ENCODE data around the gene XRN2.

XRN2 gene

DNA sequence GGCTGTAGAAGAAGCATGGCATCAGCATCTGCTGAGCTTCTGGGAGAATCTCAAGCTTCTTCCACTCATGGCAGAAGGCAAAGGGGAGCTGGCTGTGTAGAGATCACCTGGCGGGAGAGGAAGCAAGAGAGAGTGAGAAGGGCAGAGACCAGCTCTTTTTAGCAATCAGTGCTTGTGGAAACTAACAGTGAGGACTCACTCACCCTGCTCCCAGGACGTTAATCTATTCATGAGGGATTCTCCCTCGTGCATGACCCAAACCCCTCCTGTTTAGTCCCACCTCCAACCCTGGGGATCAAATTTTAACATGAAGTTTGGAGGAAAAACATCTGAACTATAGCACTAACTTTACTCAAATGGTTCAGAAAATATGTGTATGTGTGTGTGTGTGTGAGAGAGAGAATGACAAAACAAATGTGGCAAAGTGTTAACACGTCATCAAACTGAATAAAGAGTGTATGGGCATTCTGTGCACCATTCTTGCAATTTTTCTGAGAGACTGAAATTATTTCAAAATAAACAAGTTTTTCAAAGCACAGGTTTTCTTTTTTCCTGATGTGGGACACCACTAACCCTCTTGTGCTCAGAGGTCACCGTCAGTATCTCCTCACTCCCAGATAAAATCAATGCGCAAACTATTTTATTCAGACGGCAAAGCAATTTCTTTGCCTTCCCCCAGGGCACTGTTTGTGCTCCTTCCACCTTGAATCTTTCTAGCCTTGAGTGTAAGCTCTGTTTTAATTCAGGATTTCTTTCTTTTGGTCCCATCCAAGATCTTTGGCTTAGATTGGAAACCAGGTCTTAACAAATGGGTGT, 23.2 kb upstream of the XRN2 start:
- TF ChIP-seq, protein P1, sequence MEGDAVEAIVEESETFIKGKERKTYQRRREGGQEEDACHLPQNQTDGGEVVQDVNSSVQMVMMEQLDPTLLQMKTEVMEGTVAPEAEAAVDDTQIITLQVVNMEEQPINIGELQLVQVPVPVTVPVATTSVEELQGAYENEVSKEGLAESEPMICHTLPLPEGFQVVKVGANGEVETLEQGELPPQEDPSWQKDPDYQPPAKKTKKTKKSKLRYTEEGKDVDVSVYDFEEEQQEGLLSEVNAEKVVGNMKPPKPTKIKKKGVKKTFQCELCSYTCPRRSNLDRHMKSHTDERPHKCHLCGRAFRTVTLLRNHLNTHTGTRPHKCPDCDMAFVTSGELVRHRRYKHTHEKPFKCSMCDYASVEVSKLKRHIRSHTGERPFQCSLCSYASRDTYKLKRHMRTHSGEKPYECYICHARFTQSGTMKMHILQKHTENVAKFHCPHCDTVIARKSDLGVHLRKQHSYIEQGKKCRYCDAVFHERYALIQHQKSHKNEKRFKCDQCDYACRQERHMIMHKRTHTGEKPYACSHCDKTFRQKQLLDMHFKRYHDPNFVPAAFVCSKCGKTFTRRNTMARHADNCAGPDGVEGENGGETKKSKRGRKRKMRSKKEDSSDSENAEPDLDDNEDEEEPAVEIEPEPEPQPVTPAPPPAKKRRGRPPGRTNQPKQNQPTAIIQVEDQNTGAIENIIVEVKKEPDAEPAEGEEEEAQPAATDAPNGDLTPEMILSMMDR (IDR thresholded peaks at IDR 0.05; ENCODE audit: insufficient read depth, missing control alignments), result no peak
- DNase-seq (ENCODE audit: insufficient read length, low spot score) (no peak), FAIRE-seq (no peak)

DNA sequence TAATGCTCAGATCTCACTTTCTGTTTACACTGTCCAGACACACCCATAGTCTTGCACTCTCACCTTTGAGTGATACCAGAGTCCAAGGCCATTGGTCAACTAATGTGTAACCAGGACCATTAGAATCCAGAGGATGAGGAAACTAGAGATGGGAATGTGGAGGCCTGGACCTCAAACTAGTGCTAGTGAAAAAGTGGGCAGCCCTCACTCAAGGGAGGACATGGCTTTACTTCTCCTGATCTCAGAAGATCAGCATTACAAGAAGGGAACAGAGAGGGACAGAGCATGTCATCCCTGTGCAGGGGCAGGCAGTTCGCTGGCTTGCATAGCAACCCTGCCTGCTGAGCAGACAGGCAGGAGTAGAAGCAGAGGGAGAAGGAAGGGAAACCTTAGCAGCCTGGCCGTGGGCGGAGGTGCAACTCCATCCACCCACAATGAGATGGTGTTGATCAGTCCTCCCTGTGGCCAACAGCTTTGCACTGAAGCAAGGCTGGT, 22.6 kb upstream of the XRN2 start:
- TF ChIP-seq, protein P1 (IDR thresholded peaks at IDR 0.05; ENCODE audit: insufficient read depth, missing control alignments), result no peak
- FAIRE-seq, result no peak
- no peak for DNase-seq (ENCODE audit: insufficient read length, low spot score)

DNA sequence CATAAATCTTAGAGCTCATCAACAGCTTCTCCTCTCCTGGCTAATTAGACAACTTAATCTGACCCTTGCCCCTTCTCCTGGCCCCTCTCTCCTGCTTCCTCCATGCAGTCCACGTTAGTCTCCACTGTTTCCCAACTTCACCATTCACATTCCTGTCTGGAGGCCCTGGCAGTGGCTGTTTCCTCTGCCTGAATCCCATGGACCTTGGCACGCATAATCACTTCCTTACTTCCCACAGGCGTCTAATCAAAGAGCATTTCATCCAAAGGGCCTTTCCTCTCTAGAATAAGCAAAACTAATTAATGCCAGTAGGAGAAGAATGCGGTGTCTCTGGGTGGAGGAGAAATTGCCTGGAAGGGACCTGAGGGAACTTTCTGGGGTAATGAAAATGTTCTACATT, 16.4 kb upstream of the XRN2 start:
- TF ChIP-seq, protein P1 (IDR thresholded peaks at IDR 0.05; ENCODE audit: insufficient read depth, missing control alignments), result no peak
- no peak for FAIRE-seq
- no peak for DNase-seq (ENCODE audit: insufficient read length, low spot score)

DNA sequence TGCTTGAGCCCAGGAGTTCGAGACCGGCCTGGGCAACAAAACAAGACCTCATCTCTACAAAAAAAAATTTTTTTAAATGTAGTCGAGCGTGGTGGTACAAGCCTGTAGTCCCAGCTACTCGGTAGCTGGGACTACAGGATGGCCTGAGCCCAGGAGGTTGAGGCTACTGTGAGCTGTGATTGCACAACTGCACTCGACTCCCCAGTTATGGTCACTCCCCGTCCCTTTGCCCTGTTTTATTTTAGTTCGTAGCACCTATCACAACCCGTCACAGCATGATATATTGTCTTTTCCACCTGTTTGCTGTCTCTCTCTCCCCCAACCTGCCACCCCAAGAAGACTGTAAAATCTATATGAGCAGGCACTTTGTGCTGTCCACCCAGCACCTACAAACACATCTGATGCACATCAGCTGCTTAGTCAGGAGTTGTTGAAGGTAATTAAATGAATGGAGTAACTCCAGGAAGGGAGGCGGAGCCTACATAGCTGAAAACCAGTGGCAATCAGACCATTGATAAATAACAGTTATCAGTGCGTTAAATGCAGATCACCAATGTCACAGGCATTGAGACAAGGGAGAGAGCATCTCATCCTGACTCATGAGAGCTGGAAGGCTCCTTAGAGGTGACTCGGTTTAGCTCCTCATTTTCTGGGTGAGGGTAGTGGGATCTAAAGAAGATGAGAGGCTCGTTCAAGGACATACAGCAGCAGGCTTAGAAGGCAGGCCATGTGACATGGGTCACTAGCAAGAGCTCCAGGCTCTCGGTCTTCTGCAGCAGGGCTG, 14.4 kb upstream of the XRN2 start:
- DNase-seq (ENCODE audit: insufficient read length, low spot score) (no peak), FAIRE-seq (no peak)
- TF ChIP-seq, protein P1 (IDR thresholded peaks at IDR 0.05; ENCODE audit: insufficient read depth, missing control alignments), result no peak

DNA sequence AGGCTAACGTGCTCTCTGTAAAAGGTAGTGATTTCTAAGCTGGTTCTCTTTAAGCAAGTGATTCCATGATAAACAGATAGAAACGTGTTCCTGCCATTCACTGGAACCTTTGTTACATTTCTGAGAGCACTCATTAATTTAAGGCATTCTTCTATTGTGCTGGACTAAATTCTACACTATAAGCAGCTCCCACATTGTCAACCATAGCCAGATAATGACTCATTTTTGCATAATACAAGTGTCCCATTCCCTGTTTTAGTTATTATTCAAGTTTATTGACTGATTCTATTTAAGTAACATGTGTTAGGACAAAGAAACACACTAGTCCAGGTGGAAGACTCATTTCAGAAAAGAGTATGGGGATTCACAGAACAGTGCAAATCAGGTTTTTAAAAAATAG, 13.5 kb upstream of the XRN2 start:
- DNase-seq (ENCODE audit: insufficient read length, low spot score) (no peak), FAIRE-seq (no peak)
- TF ChIP-seq, protein P1 (IDR thresholded peaks at IDR 0.05; ENCODE audit: insufficient read depth, missing control alignments), result no peak

DNA sequence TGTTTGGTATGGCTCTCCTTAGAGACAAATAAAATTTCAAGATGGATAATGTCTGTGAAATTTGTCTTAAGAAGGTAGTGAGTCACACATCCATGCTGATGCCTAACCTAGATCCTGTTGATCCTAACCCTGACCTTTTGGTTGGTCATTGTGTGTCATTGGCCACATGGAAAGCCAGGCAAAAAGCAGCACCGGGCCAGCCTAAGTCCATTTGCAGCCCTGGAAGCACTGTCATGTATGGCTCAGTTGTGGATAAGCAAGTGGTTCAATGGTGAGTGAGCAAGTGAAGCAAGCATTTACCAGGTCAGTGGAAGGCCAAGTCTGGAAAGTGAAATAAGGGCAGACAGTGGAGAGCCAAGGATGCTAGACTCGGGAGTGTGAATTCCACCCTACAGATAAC, 12.1 kb upstream of the XRN2 start:
- no peak for DNase-seq (ENCODE audit: insufficient read length, low spot score)

More for the DNA sequence above, 12.1 kb upstream of the XRN2 start:
- TF ChIP-seq, protein P1 (IDR thresholded peaks at IDR 0.05; ENCODE audit: insufficient read depth, missing control alignments), result no peak
- no peak for FAIRE-seq
